Fibroblast of villous mesenchyme (primary cell): Measurements from ENCODE around the gene EPHA2. TPM values are rescaled to one million over a fixed set of nuclear protein-coding genes. Genes with fewer than 3 reads are reported as not detected.

Experiments used
- DNase-seq: peaks from one replicate; pipeline ENCODE4 v3.0.0-alpha.2; 2010; ENCODE audit warnings: low read depth
- H3K4me3 ChIP-seq: 2 replicates; pipeline ENCODE4 v1.5.1; 2011; ENCODE audit warnings: low read depth, mild to moderate bottlenecking, low read length
- total RNA-seq: library from RNA; depleted of rRNA; stranded (reverse); fragments of >200 nt; gene quantifications from 2 replicates; pipeline ENCODE4 v1.2.3, GENCODE V29; 2012
- TF ChIP-seq, protein P1 (sequence below): IDR thresholded peaks from 2 replicates; pipeline ENCODE4 v1.5.1; 2012; ENCODE audit warnings: low read depth, mild to moderate bottlenecking, low read length; ENCODE audit not compliant: insufficient read depth

Gene EPHA2
- total RNA-seq, 1 donor = 104 TPM

DNA sequence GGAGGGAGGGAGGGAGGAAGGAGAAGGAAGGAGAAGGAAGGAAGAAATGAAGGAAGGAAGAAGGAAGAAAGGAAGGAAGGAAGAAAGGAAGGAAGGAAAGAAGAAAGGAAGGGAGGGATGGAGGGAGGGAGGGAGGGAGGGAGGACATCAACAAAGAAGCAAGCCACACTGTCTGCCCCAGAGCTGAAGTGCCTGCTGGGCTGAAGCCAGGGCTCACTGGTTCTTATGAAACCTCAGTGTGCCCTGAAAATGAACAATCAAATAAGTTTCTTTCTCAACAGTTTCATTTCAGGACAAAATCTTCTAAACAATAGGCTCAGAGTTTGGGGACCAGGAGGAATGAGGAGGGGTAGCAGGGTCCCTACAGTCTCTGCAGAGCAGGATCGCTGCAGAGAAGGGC is 35.4 kb upstream of the EPHA2 start:
- H3K4me3 ChIP-seq = no peak overlapping the region
- TF ChIP-seq, protein P1, sequence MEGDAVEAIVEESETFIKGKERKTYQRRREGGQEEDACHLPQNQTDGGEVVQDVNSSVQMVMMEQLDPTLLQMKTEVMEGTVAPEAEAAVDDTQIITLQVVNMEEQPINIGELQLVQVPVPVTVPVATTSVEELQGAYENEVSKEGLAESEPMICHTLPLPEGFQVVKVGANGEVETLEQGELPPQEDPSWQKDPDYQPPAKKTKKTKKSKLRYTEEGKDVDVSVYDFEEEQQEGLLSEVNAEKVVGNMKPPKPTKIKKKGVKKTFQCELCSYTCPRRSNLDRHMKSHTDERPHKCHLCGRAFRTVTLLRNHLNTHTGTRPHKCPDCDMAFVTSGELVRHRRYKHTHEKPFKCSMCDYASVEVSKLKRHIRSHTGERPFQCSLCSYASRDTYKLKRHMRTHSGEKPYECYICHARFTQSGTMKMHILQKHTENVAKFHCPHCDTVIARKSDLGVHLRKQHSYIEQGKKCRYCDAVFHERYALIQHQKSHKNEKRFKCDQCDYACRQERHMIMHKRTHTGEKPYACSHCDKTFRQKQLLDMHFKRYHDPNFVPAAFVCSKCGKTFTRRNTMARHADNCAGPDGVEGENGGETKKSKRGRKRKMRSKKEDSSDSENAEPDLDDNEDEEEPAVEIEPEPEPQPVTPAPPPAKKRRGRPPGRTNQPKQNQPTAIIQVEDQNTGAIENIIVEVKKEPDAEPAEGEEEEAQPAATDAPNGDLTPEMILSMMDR = no peak
- DNase-seq = no peak

DNA sequence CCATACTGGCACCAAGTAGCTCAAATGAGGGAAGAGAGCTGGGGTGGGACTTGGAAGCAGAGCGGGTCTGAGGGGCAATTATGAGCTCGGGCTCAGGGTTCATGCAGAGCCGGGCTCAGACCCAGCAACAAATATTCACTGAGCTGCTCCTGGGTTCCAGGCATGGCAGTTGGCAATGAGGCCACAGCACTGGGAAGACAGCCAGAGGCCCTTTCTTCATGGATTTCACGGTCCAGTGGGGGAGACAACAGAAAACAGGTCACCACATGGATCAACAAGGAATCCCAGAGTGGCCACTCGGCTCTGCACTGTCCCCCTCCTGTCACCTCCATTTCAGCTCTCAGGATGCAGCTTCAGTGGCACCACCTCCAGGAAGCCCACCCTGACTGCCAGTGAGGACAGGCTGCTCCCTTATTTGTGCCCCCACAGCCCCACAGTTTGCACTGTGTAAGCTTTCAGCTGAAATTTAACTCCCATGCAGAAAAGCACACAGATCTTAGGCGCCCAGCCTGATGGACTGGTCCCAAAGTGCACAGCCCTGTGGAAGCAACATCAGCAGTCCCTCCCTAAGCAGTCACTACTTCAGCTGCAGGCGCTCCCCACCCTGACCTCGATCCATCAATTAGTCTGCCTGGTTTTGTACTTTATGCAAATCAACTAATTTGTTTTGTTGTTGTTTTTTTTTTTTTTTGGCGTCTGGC is 34.2 kb upstream of the EPHA2 start:
- H3K4me3 ChIP-seq = no peak overlapping the region
- peak; percentile 49 for DNase-seq
- TF ChIP-seq, protein P1 = no peak

DNA sequence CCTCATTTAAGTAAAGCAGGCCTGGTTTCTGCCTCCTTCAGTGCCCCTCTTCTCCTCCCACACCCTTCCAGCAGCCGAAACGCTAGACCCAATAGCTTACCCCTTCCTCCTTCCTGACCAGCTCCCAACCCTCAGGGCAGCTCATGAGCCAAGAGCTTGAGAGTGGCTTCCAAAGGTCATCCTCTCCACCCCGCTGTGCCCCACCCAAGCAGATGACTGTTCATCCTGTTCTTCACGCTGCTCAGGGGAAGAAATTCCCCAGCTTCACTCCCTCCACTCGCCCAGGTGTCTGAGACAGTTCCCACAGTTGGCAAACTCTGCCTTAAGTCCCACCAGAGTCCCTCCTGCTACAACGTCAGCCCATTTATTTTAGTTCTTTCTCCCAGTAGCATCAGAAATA is 33.1 kb upstream of the EPHA2 start:
- H3K4me3 ChIP-seq = no peak overlapping the region
- TF ChIP-seq, protein P1 = no peak
- DNase-seq = peak; percentile 38

DNA sequence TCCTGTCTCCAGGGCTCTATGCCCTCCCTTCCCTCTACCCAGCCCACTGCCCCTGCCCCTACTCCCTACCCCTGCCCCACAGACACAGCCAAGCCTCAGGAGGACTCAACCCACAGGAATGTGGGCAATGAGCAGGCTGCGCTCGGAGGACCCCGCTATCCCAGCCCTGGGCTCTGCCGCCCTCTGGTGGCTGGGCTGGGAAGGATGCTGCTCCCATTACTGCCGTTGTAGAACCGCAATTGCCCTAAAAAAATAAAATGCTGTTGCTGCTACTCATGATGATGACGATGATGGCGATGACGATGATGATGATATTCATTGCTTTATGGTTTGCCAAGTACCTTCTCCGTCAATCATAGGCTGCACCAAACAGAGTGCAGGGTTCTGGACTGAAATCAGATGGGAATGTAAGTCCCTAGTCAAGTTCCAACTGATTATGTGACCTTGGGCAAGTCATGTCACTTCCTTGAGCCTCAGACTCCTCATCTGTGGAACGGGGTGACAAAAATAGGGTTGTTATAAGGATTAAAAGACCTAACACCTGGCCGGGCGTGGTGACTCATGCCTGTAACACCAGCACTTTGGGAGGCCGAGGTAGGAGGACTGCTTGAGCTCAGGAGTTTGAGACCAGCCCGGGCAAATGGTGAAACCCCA is 32.0 kb upstream of the EPHA2 start:
- peak; percentile 69 for DNase-seq
- TF ChIP-seq, protein P1 = peak; percentile 97
- no peak overlapping the region for H3K4me3 ChIP-seq

DNA sequence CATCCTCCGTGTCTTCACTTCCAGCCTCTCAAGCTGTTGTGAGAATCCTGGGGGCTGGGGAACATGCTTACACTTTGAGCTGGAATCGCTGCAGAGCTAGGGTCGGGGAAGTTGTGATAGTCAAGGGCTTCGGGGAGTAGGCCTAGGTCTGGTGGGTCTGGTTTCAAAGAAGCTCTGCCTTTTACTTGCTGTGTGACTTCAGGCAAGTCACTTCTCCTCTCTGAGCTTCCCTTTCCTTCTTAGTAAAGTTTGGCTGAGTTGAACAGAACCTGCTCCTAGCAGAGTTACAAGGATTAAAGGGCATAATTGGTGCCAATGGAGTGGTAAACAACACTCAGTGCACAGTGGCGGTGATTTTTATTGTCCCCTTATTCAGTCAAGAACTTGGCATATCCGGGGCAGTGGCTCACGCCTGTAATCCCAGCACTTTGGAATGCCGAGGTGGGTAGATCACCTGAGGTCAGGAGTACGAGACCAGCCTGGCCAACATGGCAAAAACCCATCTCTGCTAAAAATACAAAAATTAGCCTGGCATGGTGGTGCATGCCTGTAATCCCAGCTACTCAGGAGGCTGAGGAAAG is 30.9 kb upstream of the EPHA2 start:
- H3K4me3 ChIP-seq = no peak overlapping the region
- DNase-seq = no peak
- TF ChIP-seq, protein P1 = no peak

DNA sequence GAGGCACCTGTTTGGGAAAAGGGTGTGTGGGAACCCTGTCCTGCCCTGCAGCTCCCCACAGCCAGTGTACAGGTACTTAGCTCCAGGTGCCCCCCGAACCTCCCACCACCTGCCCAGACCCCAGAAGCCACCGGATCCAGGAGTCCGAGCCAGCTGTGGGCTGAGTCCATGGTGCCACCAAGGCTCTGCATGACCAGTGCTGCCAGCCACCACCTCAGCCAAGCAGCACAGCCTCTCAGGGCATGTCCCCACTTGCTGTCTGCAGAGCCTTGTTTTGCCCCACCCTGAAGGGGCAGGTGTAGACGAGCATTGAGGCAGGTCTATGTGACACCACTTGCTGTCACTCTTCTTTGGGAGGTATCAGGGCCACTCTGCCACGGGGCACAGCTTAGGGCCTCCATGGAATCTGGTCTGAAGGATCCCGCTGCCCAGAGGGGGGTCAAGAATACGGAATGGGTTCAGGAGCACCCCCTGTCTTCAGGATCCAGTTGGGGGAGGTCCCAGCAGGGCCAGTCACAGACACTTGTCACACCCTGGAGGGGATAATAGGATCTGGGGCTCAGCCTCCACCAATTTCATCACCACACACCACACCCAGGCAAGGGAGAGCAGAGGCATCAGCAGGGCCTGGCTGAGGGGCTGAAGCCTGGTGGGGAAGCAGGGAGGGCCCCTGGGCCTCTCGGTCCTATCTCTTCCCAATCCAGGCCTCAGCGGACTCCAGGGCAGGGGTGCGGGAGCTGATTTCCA is 28.9 kb upstream of the EPHA2 start:
- no peak overlapping the region for H3K4me3 ChIP-seq
- TF ChIP-seq, protein P1 = no peak
- no peak for DNase-seq
